PFSK-1 (cell line): ENCODE measurements around the gene S100A14.

Source experiments
- FOXP2 ChIP-seq: optimal IDR thresholded peaks from 2 replicates; pipeline ENCODE3; 2011; ENCODE audit warnings: borderline replicate concordance, control low read depth, inconsistent platforms; ENCODE audit not compliant: insufficient read depth; ENCODE audit errors: extremely low read length, extremely low read depth
- POLR2AphosphoS5 ChIP-seq: IDR thresholded peaks from 2 replicates; pipeline ENCODE4 v1.6.1; 2012; ENCODE audit warnings: low read depth, mild to moderate bottlenecking, control low read depth, low read length, moderate library complexity
- REST ChIP-seq, 2 experiments: IDR thresholded peaks; 2 replicates each; pipeline versions ENCODE4 v1.6.1 to v1.8.0; 2011 to 2012; ENCODE audit warnings: low read depth in 2 of 2, low read length in 2 of 2, control low read depth in 1 of 2, inconsistent platforms in 1 of 2, mild to moderate bottlenecking in 1 of 2, moderate library complexity in 1 of 2; ENCODE audit not compliant: insufficient read depth in 1 of 2
- SIN3A ChIP-seq: IDR thresholded peaks from 2 replicates; pipeline ENCODE4 v1.6.1; 2012; ENCODE audit warnings: mild to moderate bottlenecking, low read length, moderate library complexity, borderline replicate concordance; ENCODE audit not compliant: insufficient read depth
- TAF1 ChIP-seq: IDR thresholded peaks from 2 replicates; pipeline ENCODE4 v1.6.1; 2012; ENCODE audit warnings: low read length, control low read depth, borderline replicate concordance; ENCODE audit not compliant: insufficient read depth

S100A14 gene

GRCh38 chr1:153638261-153638660, 22.1 kb upstream of the S100A14 start:
- TF ChIP-seq SIN3A: no peak
- TF ChIP-seq FOXP2: no peak
- no peak for TF ChIP-seq TAF1

GRCh38 chr1:153636312-153636711, 20.2 kb upstream of the S100A14 start:
- TF ChIP-seq POLR2AphosphoS5 (no peak), TAF1 (no peak), SIN3A (no peak), REST (IDR thresholded peaks at IDR 0.05; ENCODE audit: insufficient read depth in 1 of 2, low read depth in 2 of 2, low read length in 2 of 2) (no peak), FOXP2 (no peak)

- TF ChIP-seq POLR2AphosphoS5 (no peak), REST (IDR thresholded peaks at IDR 0.05; ENCODE audit: insufficient read depth in 1 of 2, low read depth in 2 of 2, low read length in 2 of 2) (no peak), SIN3A (no peak), TAF1 (no peak), FOXP2 (no peak)
Observed at GRCh38 chr1:153635872-153636271, 19.7 kb upstream of the S100A14 start.

GRCh38 chr1:153633754-153634665, 17.9 kb upstream of the S100A14 start, which contains the start of gene CHTOP:
TSS of gene CHTOP (plus strand) at chr1:153634066. CDS start at chr1:153636589, 2,523 bp downstream.
- TF ChIP-seq FOXP2: no peak
- peak; percentile 90 for TF ChIP-seq TAF1
- TF ChIP-seq POLR2AphosphoS5: peak; percentile 96
- 0 out of 4 replicates have a peak, but pooled peaks of 1 of the 2 experiments have one; percentile 7 for TF ChIP-seq REST (IDR thresholded peaks at IDR 0.05; ENCODE audit: insufficient read depth in 1 of 2, low read depth in 2 of 2, low read length in 2 of 2)
- TF ChIP-seq SIN3A: peak; percentile 91; the same call in 1 of the 2 replicates

- no peak for TF ChIP-seq REST (IDR thresholded peaks at IDR 0.05; ENCODE audit: insufficient read depth in 1 of 2, low read depth in 2 of 2, low read length in 2 of 2)
- TF ChIP-seq POLR2AphosphoS5: no peak
- TF ChIP-seq SIN3A: no peak
- TF ChIP-seq TAF1: no peak
- TF ChIP-seq FOXP2: no peak
Observed at GRCh38 chr1:153633161-153633753, 17.1 kb upstream of the S100A14 start.
